Measurements from ENCODE around the gene SFT2D1.

DNA sequence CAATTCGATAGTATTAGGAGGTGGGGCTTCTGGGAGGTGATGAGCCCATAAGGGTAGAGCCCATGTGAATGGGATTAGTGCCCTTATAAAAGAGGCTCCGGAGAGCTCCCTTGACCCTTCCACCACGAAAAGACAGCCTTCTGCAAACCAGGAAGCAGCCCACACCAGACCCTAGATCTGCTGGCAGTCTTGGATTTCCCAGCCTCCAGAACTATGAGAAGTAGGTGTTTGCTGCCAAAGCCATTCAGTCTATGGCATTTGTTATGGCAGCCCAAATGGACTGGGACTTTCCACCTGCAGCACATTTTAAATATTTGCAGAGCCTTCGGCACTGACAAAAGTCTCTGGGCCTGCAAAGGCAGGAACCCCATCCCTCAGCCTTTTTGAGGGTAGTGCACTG, 11.8 kb upstream of the SFT2D1 start:
- TF ChIP-seq, protein P1, sequence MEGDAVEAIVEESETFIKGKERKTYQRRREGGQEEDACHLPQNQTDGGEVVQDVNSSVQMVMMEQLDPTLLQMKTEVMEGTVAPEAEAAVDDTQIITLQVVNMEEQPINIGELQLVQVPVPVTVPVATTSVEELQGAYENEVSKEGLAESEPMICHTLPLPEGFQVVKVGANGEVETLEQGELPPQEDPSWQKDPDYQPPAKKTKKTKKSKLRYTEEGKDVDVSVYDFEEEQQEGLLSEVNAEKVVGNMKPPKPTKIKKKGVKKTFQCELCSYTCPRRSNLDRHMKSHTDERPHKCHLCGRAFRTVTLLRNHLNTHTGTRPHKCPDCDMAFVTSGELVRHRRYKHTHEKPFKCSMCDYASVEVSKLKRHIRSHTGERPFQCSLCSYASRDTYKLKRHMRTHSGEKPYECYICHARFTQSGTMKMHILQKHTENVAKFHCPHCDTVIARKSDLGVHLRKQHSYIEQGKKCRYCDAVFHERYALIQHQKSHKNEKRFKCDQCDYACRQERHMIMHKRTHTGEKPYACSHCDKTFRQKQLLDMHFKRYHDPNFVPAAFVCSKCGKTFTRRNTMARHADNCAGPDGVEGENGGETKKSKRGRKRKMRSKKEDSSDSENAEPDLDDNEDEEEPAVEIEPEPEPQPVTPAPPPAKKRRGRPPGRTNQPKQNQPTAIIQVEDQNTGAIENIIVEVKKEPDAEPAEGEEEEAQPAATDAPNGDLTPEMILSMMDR (IDR thresholded peaks at IDR 0.05), result no peak
- no peak for TF ChIP-seq EZH2phosphoT487 (IDR thresholded peaks at IDR 0.05)
